Mammary epithelial cell (primary cell): ENCODE measurements around the gene ANKRD62.

ENCODE experiments used
- CTCF ChIP-seq, 2 donors: IDR thresholded peaks in 1 of 2; conservative IDR thresholded peaks in 1 of 2; 2 replicates each; pipeline ENCODE4 v1.5.1; 2011 to 2012; ENCODE audit warnings: inconsistent platforms in 2 of 2, low read length in 2 of 2, mild to moderate bottlenecking in 2 of 2, control low read depth in 1 of 2, low read depth in 1 of 2; ENCODE audit not compliant: insufficient read depth in 1 of 2; ENCODE audit errors: extremely low read depth in 1 of 2
- EZH2 ChIP-seq: IDR thresholded peaks from 2 replicates; pipeline ENCODE4 v1.6.1; 2012; ENCODE audit warnings: low read length, inconsistent platforms, borderline replicate concordance

- TF ChIP-seq EZH2 (no peak), CTCF (conservative IDR thresholded peaks at IDR 0.05 in 1 of 2, IDR thresholded peaks at IDR 0.05 in 1 of 2; ENCODE audit: extremely low read depth in 1 of 2, insufficient read depth in 1 of 2, low read depth in 1 of 2, low read length in 2 of 2) (no peak)
Observed at GRCh38 chr18:12056884-12057402, 36.7 kb upstream of the ANKRD62 start.
